Measurements from ENCODE around the gene PAX7.

GRCh38 chr1:18619467-18619835 lies 11.2 kb upstream of the PAX7 start:
- TF ChIP-seq, protein P1, sequence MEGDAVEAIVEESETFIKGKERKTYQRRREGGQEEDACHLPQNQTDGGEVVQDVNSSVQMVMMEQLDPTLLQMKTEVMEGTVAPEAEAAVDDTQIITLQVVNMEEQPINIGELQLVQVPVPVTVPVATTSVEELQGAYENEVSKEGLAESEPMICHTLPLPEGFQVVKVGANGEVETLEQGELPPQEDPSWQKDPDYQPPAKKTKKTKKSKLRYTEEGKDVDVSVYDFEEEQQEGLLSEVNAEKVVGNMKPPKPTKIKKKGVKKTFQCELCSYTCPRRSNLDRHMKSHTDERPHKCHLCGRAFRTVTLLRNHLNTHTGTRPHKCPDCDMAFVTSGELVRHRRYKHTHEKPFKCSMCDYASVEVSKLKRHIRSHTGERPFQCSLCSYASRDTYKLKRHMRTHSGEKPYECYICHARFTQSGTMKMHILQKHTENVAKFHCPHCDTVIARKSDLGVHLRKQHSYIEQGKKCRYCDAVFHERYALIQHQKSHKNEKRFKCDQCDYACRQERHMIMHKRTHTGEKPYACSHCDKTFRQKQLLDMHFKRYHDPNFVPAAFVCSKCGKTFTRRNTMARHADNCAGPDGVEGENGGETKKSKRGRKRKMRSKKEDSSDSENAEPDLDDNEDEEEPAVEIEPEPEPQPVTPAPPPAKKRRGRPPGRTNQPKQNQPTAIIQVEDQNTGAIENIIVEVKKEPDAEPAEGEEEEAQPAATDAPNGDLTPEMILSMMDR (IDR thresholded peaks at IDR 0.05; ENCODE audit: borderline replicate concordance, extremely low read depth, low read length, poor library complexity, severe bottlenecking): no peak
- no peak for TF ChIP-seq EZH2 (IDR thresholded peaks at IDR 0.05; ENCODE audit: borderline replicate concordance, low read depth, low read length, severe bottlenecking)
